H9 (cell line): ENCODE data around the gene SLC12A9. TPM values are rescaled to one million over a fixed set of nuclear protein-coding genes. Genes with fewer than 3 reads are reported as not detected.

ENCODE experiments used
- DNase-seq: peaks from one replicate; pipeline ENCODE4 v3.0.0-alpha.2; 2017
- H2AFZ ChIP-seq: one replicate; pipeline ENCODE4 v1.6.1; 2013; ENCODE audit warnings: mild to moderate bottlenecking, low read length, control low read depth, moderate library complexity
- H2AK5ac ChIP-seq: 2 replicates; pipeline ENCODE4 v1.6.1; 2013; ENCODE audit warnings: low read length, control low read depth, mixed read lengths; ENCODE audit not compliant: insufficient read length
- H2BK120ac ChIP-seq: one replicate; pipeline ENCODE4 v1.6.1; 2013; ENCODE audit warnings: low read depth, mild to moderate bottlenecking, low read length, control low read depth, inconsistent platforms; ENCODE audit not compliant: poor library complexity, severe bottlenecking
- H2BK12ac ChIP-seq: 2 replicates; pipeline ENCODE4 v1.6.1; 2013; ENCODE audit warnings: low read length, control low read depth, mixed read lengths, low read depth; ENCODE audit not compliant: insufficient read length
- H2BK15ac ChIP-seq: 2 replicates; pipeline ENCODE4 v1.6.1; 2013; ENCODE audit warnings: low read depth, low read length, control low read depth
- H2BK20ac ChIP-seq: one replicate; pipeline ENCODE4 v1.6.1; 2013; ENCODE audit warnings: low read depth, mild to moderate bottlenecking, low read length, control low read depth, inconsistent platforms; ENCODE audit not compliant: poor library complexity, severe bottlenecking
- H2BK5ac ChIP-seq: 2 replicates; pipeline ENCODE4 v1.6.1; 2013; ENCODE audit warnings: low read length, control low read depth, mixed read lengths; ENCODE audit not compliant: insufficient read length
- H3K14ac ChIP-seq: 2 replicates; pipeline ENCODE4 v1.6.1; 2013; ENCODE audit warnings: low read length, control low read depth; ENCODE audit not compliant: insufficient read depth
- H3K18ac ChIP-seq: 2 replicates; pipeline ENCODE4 v1.6.1; 2013; ENCODE audit warnings: low read depth, mild to moderate bottlenecking, mixed read lengths, low read length, control low read depth; ENCODE audit not compliant: insufficient read length
- H3K23ac ChIP-seq: 2 replicates; pipeline ENCODE4 v1.6.1; 2013; ENCODE audit warnings: low read length, control low read depth, mixed read lengths, low read depth; ENCODE audit not compliant: insufficient read length
- H3K23me2 ChIP-seq: 2 replicates; pipeline ENCODE4 v1.6.1; 2013; ENCODE audit warnings: low read depth, mild to moderate bottlenecking, mixed read lengths, low read length, control low read depth; ENCODE audit not compliant: insufficient read length, poor library complexity, severe bottlenecking
- H3K27ac ChIP-seq: 2 replicates; pipeline ENCODE4 v1.5.1; 2013; ENCODE audit warnings: low read length, control low read depth, mixed read lengths, low read depth; ENCODE audit not compliant: insufficient read length
- H3K27me3 ChIP-seq: 2 replicates; pipeline ENCODE4 v1.6.1; 2013; ENCODE audit warnings: low read length, control low read depth, inconsistent platforms; ENCODE audit not compliant: insufficient read depth
- H3K4ac ChIP-seq: 2 replicates; pipeline ENCODE4 v1.6.1; 2013; ENCODE audit warnings: low read depth, mild to moderate bottlenecking, control low read depth, inconsistent platforms, low read length, moderate library complexity
- H3K4me1 ChIP-seq: 2 replicates; pipeline ENCODE4 v1.6.1; 2013; ENCODE audit warnings: low read length, control low read depth, inconsistent platforms; ENCODE audit not compliant: insufficient read depth
- H3K4me2 ChIP-seq: 2 replicates; pipeline ENCODE4 v1.6.1; 2013; ENCODE audit warnings: low read length, control low read depth, mixed read lengths; ENCODE audit not compliant: insufficient read length, insufficient read depth
- H3K56ac ChIP-seq: 2 replicates; pipeline ENCODE4 v1.6.1; 2013; ENCODE audit warnings: low read depth, mild to moderate bottlenecking, mixed read lengths, low read length, control low read depth; ENCODE audit not compliant: insufficient read length
- H3K79me1 ChIP-seq: 2 replicates; pipeline ENCODE4 v1.6.1; 2013; ENCODE audit warnings: low read depth, mild to moderate bottlenecking, moderate library complexity, low read length, control low read depth, inconsistent platforms; ENCODE audit not compliant: insufficient read depth, poor library complexity, severe bottlenecking
- H3K79me2 ChIP-seq: 2 replicates; pipeline ENCODE4 v1.6.1; 2013; ENCODE audit warnings: low read length, control low read depth, inconsistent platforms; ENCODE audit not compliant: insufficient read depth
- H3K9ac ChIP-seq: 2 replicates; pipeline ENCODE4 v1.6.1; 2013; ENCODE audit warnings: low read length, control low read depth, mixed read lengths; ENCODE audit not compliant: insufficient read length; ENCODE audit errors: extremely low read depth
- H3K9me3 ChIP-seq: one replicate; pipeline ENCODE4 v1.6.1; 2013; ENCODE audit warnings: low read depth, low read length, inconsistent platforms; ENCODE audit not compliant: control insufficient read depth
- H3T11ph ChIP-seq: one replicate; pipeline ENCODE4 v1.6.1; 2013; ENCODE audit warnings: mild to moderate bottlenecking, low read length, control low read depth, inconsistent platforms
- H4K20me1 ChIP-seq: one replicate; pipeline ENCODE4 v1.6.1; 2013; ENCODE audit not compliant: control insufficient read depth, insufficient read length, insufficient read depth
- H4K5ac ChIP-seq: 2 replicates; pipeline ENCODE4 v1.6.1; 2013; ENCODE audit warnings: low read depth, mild to moderate bottlenecking, mixed read lengths, low read length, control low read depth; ENCODE audit not compliant: insufficient read length
- H4K8ac ChIP-seq: replicated peaks from 2 replicates; pipeline ENCODE4 v1.6.1; 2013; ENCODE audit warnings: low read length, control low read depth, mixed read lengths, low read depth; ENCODE audit not compliant: insufficient read length
- H4K91ac ChIP-seq: 2 replicates; pipeline ENCODE4 v1.6.1; 2013; ENCODE audit warnings: low read depth, mild to moderate bottlenecking, moderate library complexity, mixed read lengths, low read length, control low read depth; ENCODE audit not compliant: insufficient read length
- H3K27ac Mint-ChIP-seq, 3 experiments: 2 replicates in 2 of 3; 3 replicates in 1 of 3; pipeline ENCODE4 v1.8.0; 2020 to 2021; ENCODE audit warnings: mixed read lengths in 3 of 3, mild to moderate bottlenecking in 1 of 3, moderate library complexity in 1 of 3
- H3K27me3 Mint-ChIP-seq: 2 replicates; pipeline ENCODE4 v1.8.0; 2021; ENCODE audit warnings: low read depth, mild to moderate bottlenecking, moderate library complexity, mixed read lengths
- H3K36me3 Mint-ChIP-seq, 3 experiments: 2 replicates in 2 of 3; 3 replicates in 1 of 3; pipeline ENCODE4 v1.8.0; 2020 to 2021; ENCODE audit warnings: low read depth in 3 of 3, mixed read lengths in 3 of 3; ENCODE audit not compliant: insufficient read depth in 1 of 3
- H3K4me1 Mint-ChIP-seq, 2 experiments: 2 replicates each; pipeline ENCODE4 v1.8.0; 2020; ENCODE audit warnings: mixed read lengths in 2 of 2
- H3K4me3 Mint-ChIP-seq, 2 experiments: 2 replicates in 1 of 2; 3 replicates in 1 of 2; pipeline ENCODE4 v1.8.0; 2020 to 2021; ENCODE audit warnings: mild to moderate bottlenecking in 2 of 2, mixed read lengths in 2 of 2, moderate library complexity in 1 of 2
- H3K9me3 Mint-ChIP-seq, 2 experiments: 2 replicates in 1 of 2; 3 replicates in 1 of 2; pipeline ENCODE4 v1.8.0; 2020; ENCODE audit warnings: mild to moderate bottlenecking in 2 of 2, mixed read lengths in 2 of 2, moderate library complexity in 1 of 2
- WGBS: extraction: QIAGEN DNeasy Blood & Tissue Kit; methylation state at CpG from one replicate; pipeline ENCODE4 v1.1.7; 2013; ENCODE audit warnings: missing lambda C conversion rate, low lambda C conversion rate, mixed read lengths; ENCODE audit not compliant: insufficient read length; ENCODE audit errors: extremely low coverage; 5-methylcytosine and 5-hydroxymethylcytosine counted together
- total RNA-seq: library from RNA; stranded (reverse); gene quantifications from 2 replicates; pipeline ENCODE4 v1.2.1, GENCODE V29; 2021
- TF ChIP-seq, protein P1 (sequence below): fragments of 200-600 bp; sonication (generic); conservative IDR thresholded peaks from 3 replicates; pipeline ENCODE4 v1.8.0; 2021; ENCODE audit warnings: antibody characterized with exemption, mild to moderate bottlenecking

The SLC12A9 gene
- total RNA-seq, 1 experiment from 2014 or later: 43.0 TPM

DNA sequence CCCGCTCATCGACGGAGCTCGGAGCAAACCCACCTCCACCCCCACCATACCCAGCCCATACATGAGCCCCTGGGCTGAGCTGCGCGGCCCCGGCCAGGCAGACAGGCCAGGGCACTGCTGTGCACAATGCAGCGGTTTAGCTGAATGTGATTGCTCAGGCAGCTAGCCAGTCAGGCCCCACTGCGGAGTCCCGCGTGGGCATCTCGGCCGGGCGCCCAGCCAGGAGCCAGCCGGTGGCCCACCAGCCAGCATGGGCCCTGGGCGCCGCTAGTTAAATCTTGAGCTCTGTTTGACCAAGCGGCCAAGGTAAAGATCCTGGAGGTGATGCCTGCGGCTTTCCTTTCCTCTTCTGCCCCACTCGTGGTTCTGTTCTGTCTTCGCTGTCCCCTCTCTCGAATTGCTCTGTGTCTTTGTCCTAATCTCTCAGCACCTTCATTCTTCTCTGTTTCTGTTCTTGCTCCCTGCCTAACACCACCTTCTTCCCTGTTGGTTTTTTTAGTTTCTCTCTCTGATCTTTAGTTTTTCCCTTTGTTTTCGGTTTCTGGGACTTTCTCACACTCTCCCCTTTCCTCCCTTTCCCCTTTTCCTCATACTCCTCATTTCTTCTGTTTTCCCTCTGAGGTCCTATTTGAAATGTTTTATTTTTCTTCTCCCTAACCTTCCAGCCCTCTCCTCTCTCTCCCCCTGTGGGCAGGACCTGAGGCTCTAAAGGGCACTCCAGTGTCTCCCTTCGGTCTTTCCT, 30.4 kb downstream of the SLC12A9 start:
- H3K4me3 Mint-ChIP-seq: no peak overlapping the region
- Histone ChIP-seq H3K79me1 (peaks cover 6% of the 10 kb centered on the region), H3K27ac (no peak overlapping the region), H2BK15ac (no peak overlapping the region), H4K91ac (no peak overlapping the region), H4K5ac (no peak overlapping the region), H3K4me2 (no peak overlapping the region), H3K23me2 (no peaks in the 10 kb centered on the region), H3K4me1 (no peaks in the 10 kb centered on the region), H3T11ph (no peak overlapping the region), H3K14ac (no peak overlapping the region), H3K56ac (no peak overlapping the region), H4K8ac (no peak overlapping the region), H2BK5ac (no peak overlapping the region), H2BK12ac (no peak overlapping the region), H3K18ac (no peak overlapping the region), H3K9me3 (no peaks in the 10 kb centered on the region), H2BK120ac (no peak overlapping the region), H2BK20ac (no peak overlapping the region), H3K27me3 (no peaks in the 10 kb centered on the region), H2AK5ac (no peak overlapping the region), H3K23ac (no peak overlapping the region), H3K79me2 (peaks cover 18% of the 10 kb centered on the region; the same call in 1 of the 2 replicates), H3K9ac (no peak overlapping the region), H4K20me1 (no peaks in the 10 kb centered on the region), H2AFZ (no peak overlapping the region), H3K4ac (no peak overlapping the region)
- H3K27me3 Mint-ChIP-seq: no peaks in the 10 kb centered on the region; the same call in 1 of the 2 replicates
- TF ChIP-seq, protein P1, sequence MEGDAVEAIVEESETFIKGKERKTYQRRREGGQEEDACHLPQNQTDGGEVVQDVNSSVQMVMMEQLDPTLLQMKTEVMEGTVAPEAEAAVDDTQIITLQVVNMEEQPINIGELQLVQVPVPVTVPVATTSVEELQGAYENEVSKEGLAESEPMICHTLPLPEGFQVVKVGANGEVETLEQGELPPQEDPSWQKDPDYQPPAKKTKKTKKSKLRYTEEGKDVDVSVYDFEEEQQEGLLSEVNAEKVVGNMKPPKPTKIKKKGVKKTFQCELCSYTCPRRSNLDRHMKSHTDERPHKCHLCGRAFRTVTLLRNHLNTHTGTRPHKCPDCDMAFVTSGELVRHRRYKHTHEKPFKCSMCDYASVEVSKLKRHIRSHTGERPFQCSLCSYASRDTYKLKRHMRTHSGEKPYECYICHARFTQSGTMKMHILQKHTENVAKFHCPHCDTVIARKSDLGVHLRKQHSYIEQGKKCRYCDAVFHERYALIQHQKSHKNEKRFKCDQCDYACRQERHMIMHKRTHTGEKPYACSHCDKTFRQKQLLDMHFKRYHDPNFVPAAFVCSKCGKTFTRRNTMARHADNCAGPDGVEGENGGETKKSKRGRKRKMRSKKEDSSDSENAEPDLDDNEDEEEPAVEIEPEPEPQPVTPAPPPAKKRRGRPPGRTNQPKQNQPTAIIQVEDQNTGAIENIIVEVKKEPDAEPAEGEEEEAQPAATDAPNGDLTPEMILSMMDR: no peak
- peak overlapping the region; percentile 1 to 75 (median 68); a peak in 6 of 7 replicates for H3K27ac Mint-ChIP-seq
- H3K4me1 Mint-ChIP-seq: peaks cover 25 to 45% of the 10 kb centered on the region in 2 experiments
- H3K36me3 Mint-ChIP-seq: peaks cover 82 to 100% (median 98%) of the 10 kb centered on the region in 3 experiments
- H3K9me3 Mint-ChIP-seq: no peaks in the 10 kb centered on the region
- no CpG with 5 or more reads among the region's 24 CpGs for WGBS
- no peak for DNase-seq
